Keratinocyte (primary cell): Measurements from ENCODE around the gene PWWP2B. TPM values are rescaled to one million over a fixed set of nuclear protein-coding genes. Genes with fewer than 3 reads are reported as not detected.

ENCODE experiments used
- DNase-seq: peaks from one replicate; pipeline ENCODE4 v3.0.0-alpha.2; 2011; ENCODE audit warnings: low read depth, missing footprints, low spot score
- FAIRE-seq: peaks from 2 replicates; lab custom pipeline; 2011; peaks lifted over from hg19 to GRCh38; lab: Jason Lieb, UNC
- H2AFZ ChIP-seq: 2 replicates; pipeline ENCODE4 v1.6.0; 2012; ENCODE audit warnings: low read length, control low read depth, inconsistent platforms; ENCODE audit not compliant: control insufficient read depth
- H3K27ac ChIP-seq: 2 replicates; pipeline ENCODE4 v1.5.1; 2011; ENCODE audit warnings: low read length; ENCODE audit not compliant: control insufficient read depth, insufficient read depth
- H3K27me3 ChIP-seq: 3 replicates; pipeline ENCODE4 v1.6.0; 2011; ENCODE audit warnings: low read length; ENCODE audit not compliant: control insufficient read depth, insufficient read depth; ENCODE audit errors: extremely low read depth
- H3K36me3 ChIP-seq, 2 experiments: 2 replicates in 1 of 2; 3 replicates in 1 of 2; pipeline ENCODE4 v1.5.1; 2011; ENCODE audit warnings: low read length in 2 of 2, mild to moderate bottlenecking in 1 of 2; ENCODE audit not compliant: control insufficient read depth in 2 of 2, insufficient read depth in 2 of 2; ENCODE audit errors: extremely low read depth in 1 of 2
- H3K4me1 ChIP-seq: 3 replicates; pipeline ENCODE4 v1.5.1; 2011; ENCODE audit warnings: low read length; ENCODE audit not compliant: control insufficient read depth, insufficient read depth; ENCODE audit errors: extremely low read depth
- H3K4me2 ChIP-seq: 3 replicates; pipeline ENCODE4 v1.6.0; 2011; ENCODE audit warnings: low read depth, low read length; ENCODE audit not compliant: control insufficient read depth, insufficient read depth; ENCODE audit errors: extremely low read depth
- H3K4me3 ChIP-seq, 3 experiments: fragments of 200-600 bp in 1 of 3; sonication (generic) in 1 of 3; 2 replicates in 2 of 3; 3 replicates in 1 of 3; pipeline ENCODE4 v1.5.1; 2011 to 2016; ENCODE audit warnings: low read length in 3 of 3, mild to moderate bottlenecking in 3 of 3, control low read depth in 2 of 3, inconsistent platforms in 1 of 3, low read depth in 1 of 3, mixed read lengths in 1 of 3, mixed run types in 1 of 3, moderate library complexity in 1 of 3; ENCODE audit not compliant: control insufficient read depth in 2 of 3, insufficient read depth in 2 of 3; ENCODE audit errors: extremely low read depth in 1 of 3
- H3K79me2 ChIP-seq: 2 replicates; pipeline ENCODE4 v1.6.0; 2012; ENCODE audit warnings: low read length; ENCODE audit not compliant: control insufficient read depth, insufficient read depth
- H3K9ac ChIP-seq: 3 replicates; pipeline ENCODE4 v1.6.0; 2011; ENCODE audit warnings: low read length; ENCODE audit not compliant: control insufficient read depth, insufficient read depth; ENCODE audit errors: extremely low read depth
- H3K9me1 ChIP-seq: 3 replicates; pipeline ENCODE4 v1.6.0; 2011; ENCODE audit warnings: low read length; ENCODE audit not compliant: control insufficient read depth, insufficient read depth; ENCODE audit errors: extremely low read depth
- H3K9me3 ChIP-seq: 2 replicates; pipeline ENCODE4 v1.5.1; 2012; ENCODE audit warnings: low read depth, low read length; ENCODE audit not compliant: control insufficient read depth
- H4K20me1 ChIP-seq: 3 replicates; pipeline ENCODE4 v1.6.0; 2011; ENCODE audit warnings: low read length; ENCODE audit not compliant: control insufficient read depth, insufficient read depth; ENCODE audit errors: extremely low read depth
- CTCF ChIP-seq, 3 experiments: IDR thresholded peaks in 1 of 3; conservative IDR thresholded peaks in 1 of 3; optimal IDR thresholded peaks in 1 of 3; 2 replicates in 2 of 3; 3 replicates in 1 of 3; pipeline versions ENCODE3 to v1.5.1; 2011; ENCODE audit warnings: low read length in 3 of 3, mild to moderate bottlenecking in 3 of 3, moderate library complexity in 2 of 3, control low read depth in 1 of 3, inconsistent platforms in 1 of 3; ENCODE audit not compliant: insufficient read depth in 2 of 3; ENCODE audit errors: extremely low read depth in 1 of 3
- EZH2 ChIP-seq: IDR thresholded peaks from one replicate; pipeline ENCODE4 v1.6.1; 2012; ENCODE audit warnings: inconsistent platforms, mild to moderate bottlenecking, low read length, moderate library complexity
- dilution Hi-C: fragments of 300-500 bp; cut with MboI; formaldehyde crosslinking; loops from one replicate; pipeline ENCODE4 v1.7.0; 2020; ENCODE audit warnings: low sequenced_read_pairs; ENCODE audit not compliant: extremely low pct_ligation_motif_present
- polyA plus RNA-seq, 5 experiments: library from polyadenylated mRNA; depleted of rRNA in 3 of 5; stranded (reverse) in 3 of 5; stranded (forward) in 1 of 5; unstranded in 1 of 5; fragments of >200 nt; gene quantifications; 1 replicate in 1 of 5; 2 replicates in 3 of 5; 3 replicates in 1 of 5; pipeline versions ENCODE4 v1.2.1 to v1.2.3, GENCODE V29; 2011 to 2012; ENCODE audit warnings: missing spikeins in 2 of 5, low read depth in 1 of 5, low replicate concordance in 1 of 5

PWWP2B gene
- polyA plus RNA-seq, 1 donor (not counting 4 experiments of a cell fraction or from before 2014, with no cell fraction given), result 3.1 TPM

DNA sequence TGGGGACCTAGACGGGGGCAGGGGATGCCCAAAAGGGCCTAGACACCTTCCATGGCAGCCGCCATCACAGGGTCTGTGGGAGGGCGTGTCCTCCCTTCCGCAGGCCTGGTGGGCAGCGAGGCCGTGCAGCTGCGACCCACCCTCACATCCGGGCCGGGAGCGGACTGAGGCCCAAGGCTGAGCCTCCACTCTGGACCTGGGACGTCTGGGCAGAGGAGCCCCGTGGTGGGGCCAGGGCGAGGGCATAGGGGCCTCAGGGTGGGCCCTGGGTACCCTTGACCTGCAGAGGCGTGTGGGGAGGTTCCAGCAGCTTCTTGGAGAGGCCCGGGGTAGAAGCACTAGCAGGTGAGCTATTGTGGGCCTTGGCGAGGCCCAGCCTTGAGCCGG is 49.2 kb downstream of the PWWP2B start:
- no peak for TF ChIP-seq CTCF (optimal IDR thresholded peaks at IDR 0.05 in 1 of 3, IDR thresholded peaks at IDR 0.05 in 1 of 3, conservative IDR thresholded peaks at IDR 0.05 in 1 of 3; ENCODE audit: extremely low read depth in 1 of 3, insufficient read depth in 2 of 3, low read length in 3 of 3)
- no peak for TF ChIP-seq EZH2
- FAIRE-seq, result no peak
- no peak overlapping the region for H3K4me2 ChIP-seq

GRCh38 chr10:132446661-132447445 is 49.9 kb downstream of the PWWP2B start:
- H4K20me1 ChIP-seq, result no peaks in the 10 kb centered on the region
- DNase-seq (peak; percentile 58), FAIRE-seq (peak; percentile 68)
- H3K27me3 ChIP-seq, result no peaks in the 10 kb centered on the region
- peak overlapping the region; percentile 45 to 67 (median 65) for H3K4me3 ChIP-seq
- H3K9me3 ChIP-seq, result peaks cover 2% of the 10 kb centered on the region
- H3K9me1 ChIP-seq, result no peaks in the 10 kb centered on the region
- H3K9ac ChIP-seq, result peak overlapping the region; percentile 98
- H3K4me1 ChIP-seq, result peaks cover 29% of the 10 kb centered on the region
- no peaks in the 10 kb centered on the region for H3K36me3 ChIP-seq
- H3K79me2 ChIP-seq, result no peaks in the 10 kb centered on the region
- no peak for TF ChIP-seq EZH2
- peak; percentile 59 to 87 (median 71) for TF ChIP-seq CTCF (optimal IDR thresholded peaks at IDR 0.05 in 1 of 3, IDR thresholded peaks at IDR 0.05 in 1 of 3, conservative IDR thresholded peaks at IDR 0.05 in 1 of 3; ENCODE audit: extremely low read depth in 1 of 3, insufficient read depth in 2 of 3, low read length in 3 of 3)
- peak overlapping the region; percentile 100 for H3K27ac ChIP-seq
- peak overlapping the region; percentile 22 for H2AFZ ChIP-seq
- dilution Hi-C loops, result no loop called here
- peak overlapping the region; percentile 96 for H3K4me2 ChIP-seq

More for the DNA sequence above, 49.2 kb downstream of the PWWP2B start:
- Histone ChIP-seq H2AFZ (peak overlapping the region; percentile 22), H3K36me3 (no peaks in the 10 kb centered on the region), H3K27ac (peak overlapping the region; percentile 100), H3K79me2 (no peaks in the 10 kb centered on the region), H3K9me1 (no peaks in the 10 kb centered on the region), H3K9ac (no peak overlapping the region), H3K27me3 (no peaks in the 10 kb centered on the region), H3K4me3 (no peak overlapping the region), H3K4me1 (peaks cover 22% of the 10 kb centered on the region), H3K9me3 (peaks cover 4% of the 10 kb centered on the region), H4K20me1 (no peaks in the 10 kb centered on the region)
- DNase-seq, result no peak
- dilution Hi-C loops, result no loop called here
